IPS DF 6.9 (cell line): ENCODE measurements around the gene CARMIL1.

ENCODE experiments used
- DNase-seq: peaks from one replicate; pipeline ENCODE4 v3.0.0-alpha.2; 2013; ENCODE audit warnings: low read depth, low spot score
- H3K27ac ChIP-seq: one replicate; pipeline ENCODE4 v1.5.1; 2013; ENCODE audit warnings: low read length, control low read depth
- H3K27me3 ChIP-seq: 2 replicates; pipeline ENCODE4 v1.6.1; 2013; ENCODE audit warnings: mild to moderate bottlenecking, low read length; ENCODE audit not compliant: control insufficient read depth, insufficient read depth
- H3K36me3 ChIP-seq: 2 replicates; pipeline ENCODE4 v1.6.1; 2013; ENCODE audit warnings: low read length; ENCODE audit not compliant: control insufficient read depth, insufficient read depth
- H3K4me1 ChIP-seq: 2 replicates; pipeline ENCODE4 v1.6.1; 2013; ENCODE audit warnings: low read length; ENCODE audit not compliant: control insufficient read depth, insufficient read depth
- H3K4me3 ChIP-seq: 2 replicates; pipeline ENCODE4 v1.5.1; 2013; ENCODE audit warnings: mild to moderate bottlenecking, low read length
- H3K9me3 ChIP-seq: 2 replicates; pipeline ENCODE4 v1.6.1; 2013; ENCODE audit warnings: low read length, inconsistent platforms; ENCODE audit not compliant: control insufficient read depth, insufficient read depth
- WGBS: extraction: QIAGEN DNeasy Blood & Tissue Kit; methylation state at CpG from one replicate; pipeline ENCODE4 v1.1.7; 2013; ENCODE audit warnings: mixed read lengths, missing lambda C conversion rate; ENCODE audit not compliant: insufficient read length, insufficient coverage; 5-methylcytosine and 5-hydroxymethylcytosine counted together

The CARMIL1 gene

GRCh38 chr6:25637211-25637610 is 358.0 kb downstream of the CARMIL1 start:
- Histone ChIP-seq H3K27me3 (no peaks in the 10 kb centered on the region), H3K9me3 (no peaks in the 10 kb centered on the region), H3K36me3 (no peaks in the 10 kb centered on the region), H3K27ac (no peak overlapping the region), H3K4me1 (no peaks in the 10 kb centered on the region), H3K4me3 (no peak overlapping the region)
- WGBS: no CpG with 5 or more reads among the region's 1 CpG
- no peak for DNase-seq

GRCh38 chr6:25637960-25638434 is 358.8 kb downstream of the CARMIL1 start:
- no peak overlapping the region for H3K27ac ChIP-seq
- WGBS: no CpG with 5 or more reads among the region's 4 CpGs
- no peaks in the 10 kb centered on the region for H3K4me1 ChIP-seq
- no peaks in the 10 kb centered on the region for H3K27me3 ChIP-seq
- DNase-seq: peak; percentile 29
- H3K9me3 ChIP-seq: no peaks in the 10 kb centered on the region
- no peaks in the 10 kb centered on the region for H3K36me3 ChIP-seq
- H3K4me3 ChIP-seq: no peak overlapping the region

GRCh38 chr6:25639653-25640052 is 360.5 kb downstream of the CARMIL1 start:
- no peak for DNase-seq
- Histone ChIP-seq H3K27me3 (no peaks in the 10 kb centered on the region), H3K36me3 (no peaks in the 10 kb centered on the region), H3K4me3 (no peak overlapping the region), H3K9me3 (no peaks in the 10 kb centered on the region), H3K27ac (no peak overlapping the region), H3K4me1 (no peaks in the 10 kb centered on the region)
- WGBS: no CpG with 5 or more reads among the region's 4 CpGs

GRCh38 chr6:25640446-25640845 is 361.3 kb downstream of the CARMIL1 start:
- WGBS: no CpG with 5 or more reads among the region's 5 CpGs
- H3K36me3 ChIP-seq: no peaks in the 10 kb centered on the region
- H3K4me3 ChIP-seq: no peak overlapping the region
- H3K4me1 ChIP-seq: no peaks in the 10 kb centered on the region
- no peaks in the 10 kb centered on the region for H3K27me3 ChIP-seq
- H3K27ac ChIP-seq: no peak overlapping the region
- H3K9me3 ChIP-seq: no peaks in the 10 kb centered on the region
- no peak for DNase-seq

- Histone ChIP-seq H3K36me3 (no peaks in the 10 kb centered on the region), H3K4me3 (no peak overlapping the region), H3K9me3 (no peaks in the 10 kb centered on the region), H3K27me3 (no peaks in the 10 kb centered on the region), H3K4me1 (no peaks in the 10 kb centered on the region), H3K27ac (no peak overlapping the region)
- no peak for DNase-seq
- WGBS: no CpG with 5 or more reads among the region's 4 CpGs
These were observed 361.7 kb downstream of the CARMIL1 start for GRCh38 chr6:25640891-25641290.

GRCh38 chr6:25641377-25641776 is 362.2 kb downstream of the CARMIL1 start:
- DNase-seq: no peak
- Histone ChIP-seq H3K4me1 (no peaks in the 10 kb centered on the region), H3K27me3 (no peaks in the 10 kb centered on the region), H3K9me3 (no peaks in the 10 kb centered on the region), H3K27ac (no peak overlapping the region), H3K36me3 (no peaks in the 10 kb centered on the region), H3K4me3 (no peak overlapping the region)
- WGBS: no CpG with 5 or more reads among the region's 5 CpGs

- H3K27me3 ChIP-seq: no peaks in the 10 kb centered on the region
- H3K4me3 ChIP-seq: no peak overlapping the region
- no peak for DNase-seq
- H3K4me1 ChIP-seq: no peaks in the 10 kb centered on the region
- no CpG with 5 or more reads among the region's 3 CpGs for WGBS
- no peak overlapping the region for H3K27ac ChIP-seq
- H3K36me3 ChIP-seq: no peaks in the 10 kb centered on the region
- no peaks in the 10 kb centered on the region for H3K9me3 ChIP-seq
These were observed 362.9 kb downstream of the CARMIL1 start for GRCh38 chr6:25641940-25642666.

GRCh38 chr6:25642667-25643328 is 363.6 kb downstream of the CARMIL1 start:
- no peak for DNase-seq
- H3K36me3 ChIP-seq: no peaks in the 10 kb centered on the region
- no CpG with 5 or more reads among the region's 3 CpGs for WGBS
- H3K27me3 ChIP-seq: no peaks in the 10 kb centered on the region
- H3K27ac ChIP-seq: no peak overlapping the region
- H3K4me3 ChIP-seq: no peak overlapping the region
- H3K9me3 ChIP-seq: no peaks in the 10 kb centered on the region
- no peaks in the 10 kb centered on the region for H3K4me1 ChIP-seq

- no peak for DNase-seq
- Histone ChIP-seq H3K36me3 (no peaks in the 10 kb centered on the region), H3K9me3 (no peaks in the 10 kb centered on the region), H3K27ac (no peak overlapping the region), H3K4me3 (no peak overlapping the region), H3K4me1 (no peaks in the 10 kb centered on the region), H3K27me3 (no peaks in the 10 kb centered on the region)
- WGBS: no CpG with 5 or more reads among the region's 4 CpGs
These were observed 366.7 kb downstream of the CARMIL1 start for GRCh38 chr6:25645916-25646315.

- H3K36me3 ChIP-seq: no peaks in the 10 kb centered on the region
- H3K9me3 ChIP-seq: no peaks in the 10 kb centered on the region
- DNase-seq: no peak
- H3K4me3 ChIP-seq: no peak overlapping the region
- no CpG with 5 or more reads among the region's 1 CpG for WGBS
- no peaks in the 10 kb centered on the region for H3K4me1 ChIP-seq
- no peak overlapping the region for H3K27ac ChIP-seq
- no peaks in the 10 kb centered on the region; the same call in 1 of the 2 replicates for H3K27me3 ChIP-seq
These were observed 370.4 kb downstream of the CARMIL1 start for GRCh38 chr6:25649611-25650010.
